ENCODE measurements around the gene IL2RA.
"Not testable (repeated sequence)": the region's sequence is repeated elsewhere in the genome, so short reads cannot be mapped to it uniquely, and the experiment has no call there.

Gene IL2RA

GRCh38 chr10:6070660-6071059 lies 8.5 kb upstream of the IL2RA start:
- Mint-ChIP-seq H3K4me1 (peaks cover 88% of the 10 kb centered on the region), H3K4me3 (peak overlapping the region; percentile 49), H3K27ac (peak overlapping the region; percentile 99), H3K36me3 (peaks cover 6% of the 10 kb centered on the region), H3K27me3 (no peaks in the 10 kb centered on the region), H3K9me3 (no peaks in the 10 kb centered on the region)
- ATAC-seq, result no peak

- Mint-ChIP-seq H3K36me3 (peaks cover 6% of the 10 kb centered on the region), H3K4me1 (peaks cover 92% of the 10 kb centered on the region), H3K27ac (peak overlapping the region; percentile 99), H3K27me3 (no peaks in the 10 kb centered on the region), H3K4me3 (no peak overlapping the region), H3K9me3 (no peaks in the 10 kb centered on the region)
- peak; percentile 72 for ATAC-seq
Measured at GRCh38 chr10:6069081-6069931, 7.1 kb upstream of the IL2RA start.

- peak; percentile 84 for ATAC-seq
- no peaks in the 10 kb centered on the region for H3K9me3 Mint-ChIP-seq
- H3K36me3 Mint-ChIP-seq, result peaks cover 6% of the 10 kb centered on the region
- H3K4me1 Mint-ChIP-seq, result peaks cover 84% of the 10 kb centered on the region
- H3K27ac Mint-ChIP-seq, result peak overlapping the region; percentile 99
- peak overlapping the region; percentile 49 for H3K4me3 Mint-ChIP-seq
- H3K27me3 Mint-ChIP-seq, result no peaks in the 10 kb centered on the region
Measured at GRCh38 chr10:6068422-6068821, 6.3 kb upstream of the IL2RA start.

- Mint-ChIP-seq H3K27me3 (no peaks in the 10 kb centered on the region), H3K4me1 (peaks cover 81% of the 10 kb centered on the region), H3K36me3 (peaks cover 6% of the 10 kb centered on the region), H3K27ac (peak overlapping the region; percentile 99), H3K9me3 (no peaks in the 10 kb centered on the region), H3K4me3 (no peak overlapping the region)
- ATAC-seq, result no peak
Measured at GRCh38 chr10:6068006-6068405, 5.8 kb upstream of the IL2RA start.

- Mint-ChIP-seq H3K36me3 (peaks cover 6% of the 10 kb centered on the region), H3K9me3 (no peaks in the 10 kb centered on the region), H3K4me1 (peaks cover 81% of the 10 kb centered on the region), H3K27me3 (no peaks in the 10 kb centered on the region), H3K27ac (peak overlapping the region; percentile 99), H3K4me3 (no peak overlapping the region)
- no peak for ATAC-seq
Measured at GRCh38 chr10:6067457-6067856, 5.3 kb upstream of the IL2RA start.

GRCh38 chr10:6065835-6066234 lies 3.7 kb upstream of the IL2RA start:
- Mint-ChIP-seq H3K9me3 (no peaks in the 10 kb centered on the region), H3K4me1 (peaks cover 76% of the 10 kb centered on the region), H3K27me3 (no peaks in the 10 kb centered on the region), H3K4me3 (no peak overlapping the region), H3K27ac (peak overlapping the region; percentile 57), H3K36me3 (peaks cover 6% of the 10 kb centered on the region)
- no peak for ATAC-seq

- no peaks in the 10 kb centered on the region for H3K9me3 Mint-ChIP-seq
- peaks cover 72% of the 10 kb centered on the region for H3K4me1 Mint-ChIP-seq
- peak overlapping the region; percentile 57 for H3K27ac Mint-ChIP-seq
- ATAC-seq, result no peak
- no peak overlapping the region for H3K4me3 Mint-ChIP-seq
- no peaks in the 10 kb centered on the region for H3K27me3 Mint-ChIP-seq
- peaks cover 3% of the 10 kb centered on the region for H3K36me3 Mint-ChIP-seq
Measured at GRCh38 chr10:6065406-6065805, 3.2 kb upstream of the IL2RA start.

- not testable (repeated sequence) for H3K4me3 Mint-ChIP-seq, H3K27me3 Mint-ChIP-seq
Measured at GRCh38 chr10:6064726-6065125, 2.6 kb upstream of the IL2RA start.

GRCh38 chr10:6064119-6064518 lies 2.0 kb upstream of the IL2RA start:
- no peak overlapping the region for H3K4me3 Mint-ChIP-seq
- H3K27ac Mint-ChIP-seq, result no peak overlapping the region
- H3K27me3 Mint-ChIP-seq, result no peaks in the 10 kb centered on the region
- H3K9me3 Mint-ChIP-seq, result no peaks in the 10 kb centered on the region
- peaks cover 71% of the 10 kb centered on the region for H3K4me1 Mint-ChIP-seq
- H3K36me3 Mint-ChIP-seq, result peaks cover 8% of the 10 kb centered on the region
- no peak for ATAC-seq

More at GRCh38 chr10:6064726-6065125, 2.6 kb upstream of the IL2RA start:
- Mint-ChIP-seq H3K4me1 (peaks cover 71% of the 10 kb centered on the region), H3K27ac (peak overlapping the region; percentile 57)
- not testable (repeated sequence) for H3K9me3 Mint-ChIP-seq, H3K36me3 Mint-ChIP-seq, ATAC-seq

- no peaks in the 10 kb centered on the region for H3K27me3 Mint-ChIP-seq
- peaks cover 8% of the 10 kb centered on the region for H3K36me3 Mint-ChIP-seq
- H3K4me3 Mint-ChIP-seq, result peak overlapping the region; percentile 97
- peak overlapping the region; percentile 93 for H3K27ac Mint-ChIP-seq
- no peaks in the 10 kb centered on the region for H3K9me3 Mint-ChIP-seq
- H3K4me1 Mint-ChIP-seq, result peaks cover 74% of the 10 kb centered on the region
- no peak for ATAC-seq
Measured at GRCh38 chr10:6061056-6061455, 1.1 kb downstream of the IL2RA start.

GRCh38 chr10:6059506-6059905 lies 2.7 kb downstream of the IL2RA start:
- Mint-ChIP-seq H3K9me3 (no peaks in the 10 kb centered on the region), H3K4me3 (peak overlapping the region; percentile 97), H3K27me3 (no peaks in the 10 kb centered on the region), H3K27ac (peak overlapping the region; percentile 93), H3K36me3 (peaks cover 12% of the 10 kb centered on the region), H3K4me1 (peaks cover 70% of the 10 kb centered on the region)
- no peak for ATAC-seq

GRCh38 chr10:6058682-6059475 lies 3.3 kb downstream of the IL2RA start:
- H3K4me3 Mint-ChIP-seq, result peak overlapping the region; percentile 97
- no peaks in the 10 kb centered on the region for H3K9me3 Mint-ChIP-seq
- H3K27ac Mint-ChIP-seq, result peak overlapping the region; percentile 93
- H3K36me3 Mint-ChIP-seq, result peaks cover 19% of the 10 kb centered on the region
- H3K4me1 Mint-ChIP-seq, result peaks cover 76% of the 10 kb centered on the region
- peak; percentile 67 for ATAC-seq
- H3K27me3 Mint-ChIP-seq, result no peaks in the 10 kb centered on the region

GRCh38 chr10:6056411-6057135 lies 5.6 kb downstream of the IL2RA start:
- H3K27ac Mint-ChIP-seq, result peak overlapping the region; percentile 93
- peaks cover 20% of the 10 kb centered on the region for H3K36me3 Mint-ChIP-seq
- peaks cover 85% of the 10 kb centered on the region for H3K4me1 Mint-ChIP-seq
- ATAC-seq, result no peak
- H3K27me3 Mint-ChIP-seq, result no peaks in the 10 kb centered on the region
- H3K4me3 Mint-ChIP-seq, result peak overlapping the region; percentile 97
- no peaks in the 10 kb centered on the region for H3K9me3 Mint-ChIP-seq

- ATAC-seq, result no peak
- no peak overlapping the region for H3K4me3 Mint-ChIP-seq
- no peaks in the 10 kb centered on the region for H3K9me3 Mint-ChIP-seq
- H3K27ac Mint-ChIP-seq, result no peak overlapping the region
- H3K27me3 Mint-ChIP-seq, result no peaks in the 10 kb centered on the region
- H3K4me1 Mint-ChIP-seq, result peaks cover 86% of the 10 kb centered on the region
- peaks cover 20% of the 10 kb centered on the region for H3K36me3 Mint-ChIP-seq
Measured at GRCh38 chr10:6055929-6056328, 6.2 kb downstream of the IL2RA start.

- H3K4me3 Mint-ChIP-seq, result peak overlapping the region; percentile 45
- H3K27me3 Mint-ChIP-seq, result no peaks in the 10 kb centered on the region
- ATAC-seq, result no peak
- peaks cover 90% of the 10 kb centered on the region for H3K4me1 Mint-ChIP-seq
- peaks cover 18% of the 10 kb centered on the region for H3K36me3 Mint-ChIP-seq
- H3K27ac Mint-ChIP-seq, result peak overlapping the region; percentile 97
- H3K9me3 Mint-ChIP-seq, result no peaks in the 10 kb centered on the region
Measured at GRCh38 chr10:6054884-6055283, 7.3 kb downstream of the IL2RA start.

All from stimulated activated memory B cell treated with anti-CD40 and anti-IgM and Interleukin-4, amounts not matched to agents 10 μg/mL and 1 μg/mL and 100 μg/mL, for 72 hours (primary cell).